ENCODE results near the gene CMTM4. TPM values are rescaled to one million over a fixed set of nuclear protein-coding genes. Genes with fewer than 3 reads are reported as not detected.

CMTM4 gene
- total RNA-seq, 5 donors from 2014 or later (not counting 1 experiment from before 2014, with no cell fraction given) = 1.1 to 2.3 (median 1.8) TPM

DNA sequence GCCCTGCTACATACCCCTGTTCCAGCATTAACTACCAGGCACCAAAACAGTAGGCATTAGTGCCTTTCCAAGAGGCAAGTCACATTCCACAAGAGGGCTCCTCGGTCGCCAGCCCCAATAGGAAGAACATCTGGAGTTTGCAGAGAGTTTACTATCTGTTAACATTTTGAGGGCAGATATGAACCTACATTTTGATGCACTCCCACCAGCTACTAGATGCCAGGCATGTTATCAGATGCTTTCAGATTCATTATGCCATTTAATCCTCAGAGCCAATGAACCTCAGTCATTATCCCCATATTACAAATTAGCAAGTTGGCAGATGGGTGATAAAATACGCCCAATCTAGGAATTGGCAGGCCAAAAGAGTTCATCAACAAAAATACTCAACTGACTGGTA, 121.5 kb downstream of the CMTM4 start:
- H3K4me1 ChIP-seq (ENCODE audit: control insufficient read depth in 1 of 2, extremely low read depth in 1 of 2, insufficient read depth in 2 of 2, low read length in 2 of 2) = peaks cover 0 to 15% of the 10 kb centered on the region in 2 experiments
- no peak overlapping the region for H3K27ac ChIP-seq (ENCODE audit: low read length)
- peaks cover 4 to 20% of the 10 kb centered on the region in 2 experiments for H3K27me3 ChIP-seq (replicated peaks in 1 of 2; ENCODE audit: control insufficient read depth in 2 of 2, extremely low read depth in 1 of 2, insufficient read depth in 2 of 2, low read length in 1 of 2)
- no peak overlapping the region for H3K27ac Mint-ChIP-seq
- H3K27me3 Mint-ChIP-seq = peaks cover 6 to 26% of the 10 kb centered on the region in 2 donors
- H3K9me3 ChIP-seq = no peaks in the 10 kb centered on the region
- no peak overlapping the region for H3K4me3 ChIP-seq (ENCODE audit: control insufficient read depth in 1 of 2, extremely low read depth in 1 of 2, low read length in 1 of 2)
- DNase-seq (no peak), ATAC-seq (replicated peaks in 1 of 4) (no peak)
- peaks cover 11 to 19% (median 16%) of the 10 kb centered on the region in 3 donors for H3K4me1 Mint-ChIP-seq
- WGBS (ENCODE audit: insufficient coverage) = no CpG with 5 or more reads among the region's 3 CpGs
- POLR2A ChIA-PET = interaction anchor here in 1 of 2 donors (0.6 kb wide), 1 partner anchor 543 kb away, joined by 4 read pairs; no protein-coding TSS in a partner anchor
- H3K4me3 Mint-ChIP-seq = no peak overlapping the region
- H3K36me3 Mint-ChIP-seq = no peaks in the 10 kb centered on the region
- no peaks in the 10 kb centered on the region for H3K9me3 Mint-ChIP-seq
- CTCF ChIA-PET = interaction anchor here (0.6 to 1.2 kb wide), 2 partner anchors 11 to 24 kb away, joined by 4 to 5 read pairs; no protein-coding TSS in a partner anchor
- no peaks in the 10 kb centered on the region for H3K36me3 ChIP-seq (ENCODE audit: control insufficient read depth in 2 of 2, extremely low read depth in 1 of 2, insufficient read depth in 1 of 2, low read length in 1 of 2)

DNA sequence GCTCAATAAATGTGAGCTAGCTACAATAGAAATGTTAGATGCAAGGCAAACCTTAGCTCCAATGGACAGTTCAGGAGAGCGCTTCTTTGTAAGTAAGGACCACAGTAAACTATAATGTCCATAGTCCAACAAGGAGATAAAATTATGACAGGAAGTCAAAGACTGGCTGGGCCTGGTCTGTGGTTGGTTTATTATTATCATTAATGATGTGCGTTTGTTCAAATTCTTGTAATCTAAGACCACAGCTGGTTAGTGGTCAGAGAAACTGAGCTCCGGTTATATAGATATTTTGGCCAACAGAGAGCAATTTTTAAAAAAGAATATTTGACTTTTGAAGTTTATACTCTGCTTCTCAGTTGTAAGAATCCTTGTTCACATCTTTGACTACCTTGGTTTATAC, 122.0 kb downstream of the CMTM4 start:
- H3K36me3 ChIP-seq (ENCODE audit: control insufficient read depth in 2 of 2, extremely low read depth in 1 of 2, insufficient read depth in 1 of 2, low read length in 1 of 2) = no peaks in the 10 kb centered on the region
- DNase-seq = no peak
- WGBS (ENCODE audit: insufficient coverage) = 83% methylated on average over 1 of the region's 3 CpGs
- H3K27me3 ChIP-seq (replicated peaks in 1 of 2; ENCODE audit: control insufficient read depth in 2 of 2, extremely low read depth in 1 of 2, insufficient read depth in 2 of 2, low read length in 1 of 2) = peaks cover 3 to 15% of the 10 kb centered on the region in 2 experiments
- POLR2A ChIA-PET = no interaction called here
- peaks cover 0 to 13% of the 10 kb centered on the region in 2 experiments for H3K4me1 ChIP-seq (ENCODE audit: control insufficient read depth in 1 of 2, extremely low read depth in 1 of 2, insufficient read depth in 2 of 2, low read length in 2 of 2)
- CTCF ChIA-PET = no interaction called here
- H3K27ac Mint-ChIP-seq = no peak overlapping the region
- no peak overlapping the region for H3K4me3 ChIP-seq (ENCODE audit: control insufficient read depth in 1 of 2, extremely low read depth in 1 of 2, low read length in 1 of 2)
- H3K27ac ChIP-seq (ENCODE audit: low read length) = no peak overlapping the region
- H3K9me3 ChIP-seq = no peaks in the 10 kb centered on the region
- no peaks in the 10 kb centered on the region for H3K36me3 Mint-ChIP-seq
- peaks cover 2 to 21% of the 10 kb centered on the region in 2 donors for H3K27me3 Mint-ChIP-seq
- peaks cover 10 to 16% (median 12%) of the 10 kb centered on the region in 3 donors for H3K4me1 Mint-ChIP-seq
- H3K9me3 Mint-ChIP-seq = no peaks in the 10 kb centered on the region
- no peak overlapping the region for H3K4me3 Mint-ChIP-seq
- ATAC-seq (replicated peaks in 1 of 4) = no peak

GRCh38 chr16:66574081-66574480, 122.5 kb downstream of the CMTM4 start:
- H3K27ac Mint-ChIP-seq = no peak overlapping the region
- H3K4me1 Mint-ChIP-seq = peaks cover 7 to 15% (median 10%) of the 10 kb centered on the region in 3 donors
- no CpG with 5 or more reads among the region's 1 CpG for WGBS (ENCODE audit: insufficient coverage)
- no peak overlapping the region for H3K27ac ChIP-seq (ENCODE audit: low read length)
- no peak for ATAC-seq (replicated peaks in 1 of 4)
- H3K36me3 ChIP-seq (ENCODE audit: control insufficient read depth in 2 of 2, extremely low read depth in 1 of 2, insufficient read depth in 1 of 2, low read length in 1 of 2) = no peaks in the 10 kb centered on the region
- H3K4me3 Mint-ChIP-seq = no peak overlapping the region
- H3K4me1 ChIP-seq (ENCODE audit: control insufficient read depth in 1 of 2, extremely low read depth in 1 of 2, insufficient read depth in 2 of 2, low read length in 2 of 2) = peaks cover 0 to 9% of the 10 kb centered on the region in 2 experiments
- no peak for DNase-seq
- peaks cover 0 to 18% of the 10 kb centered on the region in 2 donors for H3K27me3 Mint-ChIP-seq
- H3K9me3 ChIP-seq = no peaks in the 10 kb centered on the region
- POLR2A ChIA-PET = no interaction called here
- H3K27me3 ChIP-seq (replicated peaks in 1 of 2; ENCODE audit: control insufficient read depth in 2 of 2, extremely low read depth in 1 of 2, insufficient read depth in 2 of 2, low read length in 1 of 2) = peaks cover 3 to 12% of the 10 kb centered on the region in 2 experiments
- CTCF ChIA-PET = no interaction called here
- H3K36me3 Mint-ChIP-seq = no peaks in the 10 kb centered on the region
- H3K4me3 ChIP-seq (ENCODE audit: control insufficient read depth in 1 of 2, extremely low read depth in 1 of 2, low read length in 1 of 2) = no peak overlapping the region
- no peaks in the 10 kb centered on the region for H3K9me3 Mint-ChIP-seq

DNA sequence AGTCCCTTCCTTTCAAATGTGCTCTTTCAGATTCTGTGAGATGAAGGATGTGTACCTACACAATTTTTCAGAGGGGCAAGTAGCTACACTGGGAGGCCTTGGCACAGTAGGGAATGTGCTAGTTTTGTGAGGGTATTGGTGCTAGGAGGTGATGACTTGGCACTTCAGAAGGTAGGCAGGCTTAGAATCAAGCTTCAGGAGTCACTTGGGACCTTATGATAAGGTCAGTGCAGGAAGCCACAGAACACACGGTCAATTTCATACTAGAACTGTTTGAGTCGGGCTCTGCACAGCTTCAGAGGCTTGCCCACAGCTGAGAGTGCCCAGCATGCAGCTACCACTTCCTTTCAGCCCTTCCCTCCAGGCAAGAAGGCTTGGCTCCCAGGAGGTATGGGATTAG, 124.2 kb downstream of the CMTM4 start:
- H3K36me3 Mint-ChIP-seq = peaks cover 7% of the 10 kb centered on the region
- ChIA-PET CTCF (interaction anchor here in 1 of 2 donors (1.4 kb wide), 1 partner anchor 17 kb away, joined by 3 read pairs; no protein-coding TSS in a partner anchor), POLR2A (interaction anchor here in 1 of 2 donors (0.9 kb wide), 1 partner anchor 9 kb away, joined by 3 read pairs; no protein-coding TSS in a partner anchor)
- no peak for ATAC-seq (replicated peaks in 1 of 4)
- no peaks in the 10 kb centered on the region for H3K9me3 Mint-ChIP-seq
- peak overlapping the region in 1 of 2 donors; percentile 37 for H3K27ac Mint-ChIP-seq
- DNase-seq = no peak
- Histone ChIP-seq H3K36me3 (ENCODE audit: control insufficient read depth in 2 of 2, extremely low read depth in 1 of 2, insufficient read depth in 1 of 2, low read length in 1 of 2) (peaks cover 0 to under 1% of the 10 kb centered on the region in 2 donors), H3K9me3 (no peaks in the 10 kb centered on the region), H3K4me1 (ENCODE audit: control insufficient read depth in 1 of 2, extremely low read depth in 1 of 2, insufficient read depth in 2 of 2, low read length in 2 of 2) (no peaks in the 10 kb centered on the region), H3K27ac (ENCODE audit: low read length) (no peak overlapping the region), H3K27me3 (replicated peaks in 1 of 2; ENCODE audit: control insufficient read depth in 2 of 2, extremely low read depth in 1 of 2, insufficient read depth in 2 of 2, low read length in 1 of 2) (no peaks in the 10 kb centered on the region), H3K4me3 (ENCODE audit: control insufficient read depth in 1 of 2, extremely low read depth in 1 of 2, low read length in 1 of 2) (no peak overlapping the region)
- 80% methylated on average over 1 of the region's 2 CpGs for WGBS (ENCODE audit: insufficient coverage)
- peaks cover 0 to 6% (median 6%) of the 10 kb centered on the region in 3 donors for H3K4me1 Mint-ChIP-seq
- H3K4me3 Mint-ChIP-seq = no peak overlapping the region
- H3K27me3 Mint-ChIP-seq = peaks cover 0 to under 1% of the 10 kb centered on the region in 2 donors

DNA sequence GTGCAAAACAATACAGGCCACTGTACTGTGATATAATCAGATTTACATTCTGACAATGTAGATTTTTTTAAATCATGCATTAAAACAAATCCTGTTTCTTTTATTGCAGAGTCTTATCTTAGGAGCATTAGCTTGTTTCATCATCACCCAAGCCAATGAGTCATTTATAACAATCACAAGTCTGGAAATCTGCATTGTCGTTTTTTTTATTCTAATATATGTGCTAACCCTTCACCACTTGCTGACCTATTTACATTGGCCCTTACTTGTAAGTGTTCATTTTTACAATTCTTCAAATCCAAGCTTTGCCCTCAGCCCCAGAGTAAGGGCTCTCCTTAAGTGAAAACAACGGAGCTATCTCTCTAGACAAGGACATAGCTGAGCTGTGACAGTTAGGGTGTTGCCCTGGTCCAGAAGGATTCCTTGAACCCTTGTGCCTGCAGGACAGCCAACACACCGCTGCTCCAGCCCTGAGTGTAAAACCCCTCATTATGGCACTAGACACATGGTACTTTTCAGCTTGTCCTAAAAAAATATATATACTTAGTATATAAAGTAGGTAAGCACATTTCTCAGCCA, 126.6 kb downstream of the CMTM4 start:
- no peak for ATAC-seq (replicated peaks in 1 of 4)
- ChIA-PET POLR2A (interaction anchor here in 1 of 2 donors (0.6 to 1.3 kb wide), 2 partner anchors 15 to 17 kb away, joined by 3 to 6 read pairs; no protein-coding TSS in a partner anchor), CTCF (interaction anchor here (0.6 to 1.2 kb wide), 5 partner anchors 12 to 95 kb away, joined by 3 to 10 read pairs (median 4); no protein-coding TSS in a partner anchor)
- Mint-ChIP-seq H3K27me3 (no peaks in the 10 kb centered on the region), H3K4me1 (peaks cover 0 to 9% (median 7%) of the 10 kb centered on the region in 3 donors), H3K9me3 (no peaks in the 10 kb centered on the region), H3K27ac (peak overlapping the region in 1 of 2 donors; percentile 5), H3K4me3 (no peak overlapping the region), H3K36me3 (peaks cover 26% of the 10 kb centered on the region)
- H3K36me3 ChIP-seq (ENCODE audit: control insufficient read depth in 2 of 2, extremely low read depth in 1 of 2, insufficient read depth in 1 of 2, low read length in 1 of 2) = peaks cover 0 to 21% of the 10 kb centered on the region in 2 donors
- WGBS (ENCODE audit: insufficient coverage) = no CpG with 5 or more reads among the region's 3 CpGs
- no peak overlapping the region for H3K27ac ChIP-seq (ENCODE audit: low read length)
- H3K4me1 ChIP-seq (ENCODE audit: control insufficient read depth in 1 of 2, extremely low read depth in 1 of 2, insufficient read depth in 2 of 2, low read length in 2 of 2) = no peaks in the 10 kb centered on the region
- no peak for DNase-seq
- no peak overlapping the region for H3K4me3 ChIP-seq (ENCODE audit: control insufficient read depth in 1 of 2, extremely low read depth in 1 of 2, low read length in 1 of 2)
- no peaks in the 10 kb centered on the region for H3K9me3 ChIP-seq
- H3K27me3 ChIP-seq (replicated peaks in 1 of 2; ENCODE audit: control insufficient read depth in 2 of 2, extremely low read depth in 1 of 2, insufficient read depth in 2 of 2, low read length in 1 of 2) = no peaks in the 10 kb centered on the region

DNA sequence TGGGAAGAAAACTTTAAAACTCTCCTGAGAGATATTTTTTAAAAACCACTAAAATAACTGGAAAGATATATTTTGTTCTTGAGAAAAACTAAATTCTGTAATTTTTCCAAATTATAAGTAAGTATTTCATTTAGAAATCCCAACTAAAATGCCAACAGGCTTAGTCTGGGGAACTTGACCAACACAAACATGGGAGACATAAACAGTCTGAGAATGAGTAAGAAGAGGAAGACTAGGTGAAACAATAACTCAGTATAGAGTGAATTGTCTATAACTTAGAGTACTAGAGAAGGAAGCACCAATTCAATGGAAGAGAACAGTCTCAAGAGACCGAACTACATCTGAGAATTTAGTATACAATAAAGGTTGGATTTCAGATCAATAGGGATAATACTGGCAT, 127.4 kb downstream of the CMTM4 start:
- Mint-ChIP-seq H3K4me3 (no peak overlapping the region), H3K27me3 (no peaks in the 10 kb centered on the region), H3K27ac (no peak overlapping the region), H3K4me1 (peaks cover 0 to 11% (median 10%) of the 10 kb centered on the region in 3 donors), H3K36me3 (peaks cover 26% of the 10 kb centered on the region), H3K9me3 (no peaks in the 10 kb centered on the region)
- Histone ChIP-seq H3K4me3 (ENCODE audit: control insufficient read depth in 1 of 2, extremely low read depth in 1 of 2, low read length in 1 of 2) (no peak overlapping the region), H3K27me3 (replicated peaks in 1 of 2; ENCODE audit: control insufficient read depth in 2 of 2, extremely low read depth in 1 of 2, insufficient read depth in 2 of 2, low read length in 1 of 2) (no peaks in the 10 kb centered on the region), H3K9me3 (no peaks in the 10 kb centered on the region), H3K27ac (ENCODE audit: low read length) (no peak overlapping the region), H3K36me3 (ENCODE audit: control insufficient read depth in 2 of 2, extremely low read depth in 1 of 2, insufficient read depth in 1 of 2, low read length in 1 of 2) (peaks cover 0 to 25% of the 10 kb centered on the region in 2 donors), H3K4me1 (ENCODE audit: control insufficient read depth in 1 of 2, extremely low read depth in 1 of 2, insufficient read depth in 2 of 2, low read length in 2 of 2) (no peaks in the 10 kb centered on the region)
- ATAC-seq (replicated peaks in 1 of 4) (no peak), DNase-seq (no peak)
- POLR2A ChIA-PET = interaction anchor here in 1 of 2 donors (1.3 kb wide), 1 partner anchor 16 kb away, joined by 6 read pairs; no protein-coding TSS in a partner anchor
- CTCF ChIA-PET = interaction anchor here (0.6 to 1.0 kb wide), 4 partner anchors 40 to 195 kb away, joined by 3 to 4 read pairs (median 4); no protein-coding TSS in a partner anchor
- WGBS (ENCODE audit: insufficient coverage) = no CpG with 5 or more reads among the region's 1 CpG
